GM12801 (cell line): Measurements from ENCODE around the gene KLC1.

Experiments
- CTCF ChIP-seq: IDR thresholded peaks from one replicate; pipeline ENCODE4 v1.5.1; 2011; ENCODE audit warnings: control low read depth; ENCODE audit not compliant: insufficient read length; ENCODE audit errors: extremely low read depth

Gene KLC1

GRCh38 chr14:103679351-103679750 lies 50.3 kb downstream of the KLC1 start:
- TF ChIP-seq CTCF, result no peak

- TF ChIP-seq CTCF, result no peak
These were observed 51.6 kb downstream of the KLC1 start for GRCh38 chr14:103680491-103681231.

GRCh38 chr14:103683139-103683538 lies 54.1 kb downstream of the KLC1 start:
- no peak for TF ChIP-seq CTCF

GRCh38 chr14:103684471-103684870 lies 55.5 kb downstream of the KLC1 start:
- no peak for TF ChIP-seq CTCF

GRCh38 chr14:103684871-103685270 lies 55.9 kb downstream of the KLC1 start:
- TF ChIP-seq CTCF, result no peak

- no peak for TF ChIP-seq CTCF
These were observed 56.5 kb downstream of the KLC1 start for GRCh38 chr14:103685276-103686211.

- no peak for TF ChIP-seq CTCF
These were observed 57.9 kb downstream of the KLC1 start for GRCh38 chr14:103686831-103687485.
